Right hindlimb (tissue), 1 donor: ENCODE data around the gene CCDC61.

Experiments used
- DNase-seq: peaks from one replicate; pipeline ENCODE4 v3.0.0-alpha.2; 2018

Gene CCDC61

DNA sequence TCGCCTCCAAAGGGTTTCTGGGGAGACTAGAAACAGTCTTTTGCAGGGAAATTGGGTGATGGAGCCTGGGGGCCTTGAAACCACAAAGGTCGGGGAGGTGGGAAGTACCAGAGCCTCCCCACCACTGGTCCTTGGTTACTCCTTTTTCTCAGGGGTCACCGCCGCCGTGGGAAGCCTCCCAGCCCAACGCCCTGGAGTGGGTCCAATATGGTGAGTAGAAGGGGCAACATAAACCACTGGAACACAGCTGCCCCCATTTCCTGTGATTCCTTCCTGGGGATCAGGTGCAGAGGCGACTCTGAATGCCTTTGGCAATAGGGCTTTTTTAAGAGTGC is 21.8 kb downstream of the CCDC61 start:
- no peak for DNase-seq

DNA sequence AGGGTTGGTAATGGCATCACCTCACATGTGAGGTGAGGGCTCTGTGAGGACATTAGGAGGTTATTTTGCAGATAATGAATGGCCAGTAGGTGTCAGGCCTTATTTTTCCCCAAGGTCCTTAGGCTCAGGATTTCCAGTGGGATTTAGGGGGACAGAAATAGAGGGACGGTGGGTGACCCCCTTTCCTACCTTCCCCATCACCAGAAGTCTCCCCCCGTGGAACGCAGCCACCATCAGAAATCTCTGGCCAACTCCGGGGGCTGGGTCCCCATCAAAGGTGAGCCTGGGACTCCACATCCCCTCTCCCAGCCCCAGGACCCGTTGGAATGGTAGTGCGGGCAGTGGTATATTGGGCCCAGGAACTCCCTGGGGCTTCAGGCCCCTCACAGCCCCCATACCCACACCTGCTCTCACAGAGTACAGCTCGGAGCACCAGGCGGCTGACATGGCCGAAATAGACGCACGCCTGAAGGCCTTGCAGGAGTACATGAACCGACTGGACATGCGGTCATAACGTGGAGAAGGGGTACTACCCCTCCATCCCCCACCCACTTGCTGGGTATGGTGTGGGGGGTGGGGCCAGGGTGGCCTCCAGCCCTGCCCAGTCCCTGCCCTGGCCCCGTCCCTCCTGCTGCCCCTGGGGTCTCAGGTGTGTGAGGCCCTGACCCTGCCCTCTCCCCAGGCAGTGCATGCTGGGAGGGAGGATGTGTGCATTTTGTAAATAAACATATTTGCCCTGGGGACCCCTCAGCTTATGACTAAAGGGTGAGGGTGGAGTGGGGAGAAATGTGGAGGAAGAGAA is 22.8 kb downstream of the CCDC61 start:
- DNase-seq: no peak

DNA sequence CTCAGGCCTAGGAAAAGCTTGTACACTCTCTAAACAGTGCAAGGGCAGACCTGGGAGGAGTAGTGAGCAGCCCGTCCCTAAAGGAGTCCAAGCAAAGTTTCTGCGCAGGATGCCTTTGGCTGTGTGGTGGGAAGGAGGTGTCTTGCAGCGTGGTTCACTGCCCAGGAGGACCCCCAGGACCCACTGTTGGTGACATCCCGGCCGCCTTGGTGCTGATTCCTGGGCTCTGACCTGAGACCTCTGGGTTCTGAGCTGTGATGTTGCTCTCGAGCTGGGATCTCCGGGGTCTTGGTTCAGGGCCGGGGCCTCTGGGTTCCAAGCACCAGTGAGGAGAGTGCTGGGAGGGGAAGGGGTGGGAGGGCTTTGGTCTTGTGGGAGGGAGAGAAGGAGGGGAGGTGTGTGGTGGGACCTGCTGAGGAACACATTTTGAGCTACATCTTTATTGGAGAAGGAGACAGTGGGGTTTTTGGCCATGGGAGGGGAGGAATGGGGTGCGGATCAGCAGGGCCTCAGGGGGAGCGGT is 23.5 kb downstream of the CCDC61 start:
- DNase-seq: no peak

DNA sequence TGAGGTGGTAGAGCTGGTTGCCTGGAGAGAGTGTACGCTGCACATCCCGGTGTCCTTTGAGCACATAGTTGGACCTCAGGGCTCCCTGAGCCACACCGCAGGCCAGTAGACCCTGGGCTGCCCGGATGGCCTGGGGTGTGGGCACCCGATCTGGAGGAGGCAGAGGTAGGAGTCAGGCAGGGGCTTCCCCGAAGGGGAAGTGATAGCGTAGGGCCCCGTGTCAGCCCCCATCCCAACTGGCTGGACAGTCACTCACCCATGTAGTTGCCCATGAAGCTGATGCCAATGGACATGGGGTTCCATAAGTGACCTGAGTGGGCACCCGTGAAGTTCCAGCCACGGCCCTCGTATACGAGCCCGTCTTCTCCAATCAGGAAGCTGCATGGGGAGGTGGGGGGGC is 24.0 kb downstream of the CCDC61 start:
- DNase-seq: no peak

DNA sequence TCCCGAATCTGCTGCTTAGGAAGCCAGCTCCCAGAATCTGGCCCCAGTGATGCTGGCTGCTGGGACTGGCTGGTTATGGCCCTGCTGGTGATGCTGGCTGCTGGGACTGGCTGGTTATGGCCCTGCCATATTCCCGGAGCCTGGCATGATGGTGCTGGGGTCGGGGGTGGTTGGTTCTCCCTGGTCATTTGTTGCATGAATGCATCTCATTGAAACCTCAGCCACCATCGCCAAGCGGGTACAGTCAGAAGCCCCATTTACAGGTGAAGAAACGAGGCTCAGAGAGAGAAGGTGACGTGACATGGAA is 25.5 kb downstream of the CCDC61 start:
- DNase-seq: no peak

DNA sequence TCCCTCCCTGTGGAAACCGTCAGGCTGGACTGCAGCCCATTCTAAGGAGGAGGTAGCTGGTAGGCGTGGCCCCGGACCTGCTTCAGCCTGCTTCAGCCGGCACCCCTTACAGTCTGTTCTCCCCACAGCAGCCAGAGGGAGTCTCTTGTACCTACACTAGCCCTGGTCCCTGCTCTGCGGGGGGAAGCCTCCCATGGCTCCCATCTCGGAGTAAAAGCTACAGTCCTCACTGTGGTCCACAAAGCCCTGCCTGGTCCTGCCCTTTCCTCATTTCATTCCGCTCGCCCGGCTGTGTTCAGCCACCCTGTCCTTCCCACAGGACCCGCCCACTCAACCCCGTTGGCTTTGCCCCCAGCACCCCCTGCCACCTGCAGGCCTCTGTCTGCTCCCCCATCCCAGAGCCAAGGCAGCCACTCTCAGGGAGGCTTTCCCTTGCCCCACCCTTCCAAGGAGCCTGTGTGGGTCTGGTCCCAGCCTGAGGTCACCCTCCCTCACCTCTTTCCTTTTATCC is 26.3 kb downstream of the CCDC61 start:
- DNase-seq: no peak

DNA sequence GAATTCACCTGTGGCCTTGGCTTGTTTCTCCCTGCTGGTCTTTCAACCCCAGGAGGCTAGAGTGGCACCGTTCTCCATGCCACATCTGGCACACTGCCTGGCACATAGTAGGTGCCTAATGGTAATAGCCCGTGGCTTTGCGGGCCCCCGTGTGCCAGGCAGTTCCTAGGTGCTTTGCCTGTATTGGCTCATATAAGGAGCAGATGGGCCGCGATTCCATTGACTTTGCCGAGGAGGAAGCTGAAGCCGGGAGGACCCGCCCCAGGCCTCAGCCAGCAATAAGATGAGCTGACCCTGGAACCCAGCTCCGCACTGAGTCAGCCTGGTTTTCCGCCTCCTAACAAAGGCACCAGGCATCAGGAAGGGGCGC is 26.8 kb downstream of the CCDC61 start:
- DNase-seq: no peak

DNA sequence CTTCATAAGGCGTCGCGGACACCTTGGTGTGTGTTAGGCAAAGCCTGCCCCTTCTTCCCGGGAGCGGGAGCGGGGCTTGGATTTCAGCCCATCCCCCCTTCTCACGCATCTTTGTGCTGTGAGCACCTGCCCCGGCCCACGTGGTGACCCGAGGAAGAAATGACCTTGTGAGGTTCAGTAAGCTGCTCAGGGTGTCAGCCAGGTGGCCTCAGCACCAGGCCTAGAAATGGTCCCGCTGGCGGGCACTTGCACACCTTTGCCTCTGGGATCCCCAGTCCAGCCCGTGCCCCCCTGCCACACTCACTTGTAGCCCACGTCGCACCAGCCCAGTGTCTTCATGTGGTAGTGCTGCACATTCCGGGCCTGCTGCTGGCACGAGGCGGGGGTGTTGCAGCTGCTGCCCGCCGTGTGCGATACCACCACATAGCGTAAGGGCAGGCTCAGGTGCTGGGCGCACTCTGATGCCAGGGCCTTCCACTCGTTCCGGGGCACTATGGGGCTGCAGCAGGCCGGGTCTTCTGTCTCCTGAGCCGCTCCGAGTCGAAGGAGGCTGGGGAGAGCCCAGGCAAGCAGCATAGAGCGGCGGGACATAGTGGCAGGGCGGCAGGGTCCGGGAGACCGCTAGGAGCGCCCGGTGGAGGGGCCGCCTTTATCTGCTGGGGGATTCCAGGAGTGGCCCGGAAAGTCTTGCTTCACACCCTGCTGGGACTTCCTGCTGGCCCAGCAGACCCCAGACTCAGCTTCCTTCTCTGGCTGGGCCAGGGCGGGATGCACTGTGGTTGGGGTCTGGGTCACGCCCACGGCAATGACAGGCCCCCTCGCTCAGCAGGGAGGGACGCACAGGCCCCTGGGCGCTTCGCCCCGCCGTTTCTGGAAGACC is 27.4 kb downstream of the CCDC61 start, which contains the start of gene PGLYRP1:
Gene PGLYRP1 (minus strand): TSS at position 623 of the 880 bp plus-strand sequence. CDS start 32 bp downstream, at position 591.
- DNase-seq: no peak

DNA sequence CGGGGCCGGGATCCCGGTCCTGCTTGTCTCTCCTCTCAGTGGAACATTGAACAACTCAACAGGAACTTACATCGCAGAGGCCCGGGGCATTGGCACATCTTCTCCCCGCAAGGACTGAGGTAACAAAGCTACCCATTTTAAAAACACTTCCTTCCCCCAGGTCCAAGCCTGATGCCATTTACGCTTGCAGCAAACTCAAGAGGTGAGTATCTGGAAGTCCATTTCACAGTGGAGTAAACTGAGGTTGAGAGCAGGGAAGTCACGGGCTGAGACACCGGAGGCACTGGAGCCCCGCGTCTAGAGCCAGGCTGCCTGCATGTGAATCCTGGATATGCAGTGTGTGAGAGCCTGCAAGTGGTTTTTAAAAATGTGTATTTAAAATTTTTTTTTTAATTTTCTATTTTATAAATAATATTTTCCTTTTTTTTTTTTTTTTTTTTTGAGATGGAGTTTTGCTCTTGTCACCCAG is 28.1 kb downstream of the CCDC61 start:
- DNase-seq: no peak

DNA sequence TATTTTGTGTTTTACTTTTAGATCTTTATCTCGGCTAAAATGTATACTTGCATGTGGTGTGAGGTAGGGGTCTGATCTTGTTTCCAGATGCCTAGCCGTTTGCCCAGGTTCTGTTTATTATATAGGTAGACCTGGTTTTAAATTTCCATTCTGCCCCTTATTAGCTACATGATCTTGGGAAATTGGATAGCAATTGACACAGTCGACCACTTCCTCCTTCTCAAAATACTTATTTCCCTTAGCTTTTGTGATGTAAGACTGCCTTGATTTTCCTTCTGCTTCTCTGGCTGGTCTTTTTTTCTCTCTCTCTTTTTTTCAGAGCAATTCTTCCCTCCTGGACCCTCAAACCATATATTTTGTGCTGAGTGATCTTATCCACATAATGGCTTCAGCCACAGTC is 30.6 kb downstream of the CCDC61 start:
- no peak for DNase-seq

DNA sequence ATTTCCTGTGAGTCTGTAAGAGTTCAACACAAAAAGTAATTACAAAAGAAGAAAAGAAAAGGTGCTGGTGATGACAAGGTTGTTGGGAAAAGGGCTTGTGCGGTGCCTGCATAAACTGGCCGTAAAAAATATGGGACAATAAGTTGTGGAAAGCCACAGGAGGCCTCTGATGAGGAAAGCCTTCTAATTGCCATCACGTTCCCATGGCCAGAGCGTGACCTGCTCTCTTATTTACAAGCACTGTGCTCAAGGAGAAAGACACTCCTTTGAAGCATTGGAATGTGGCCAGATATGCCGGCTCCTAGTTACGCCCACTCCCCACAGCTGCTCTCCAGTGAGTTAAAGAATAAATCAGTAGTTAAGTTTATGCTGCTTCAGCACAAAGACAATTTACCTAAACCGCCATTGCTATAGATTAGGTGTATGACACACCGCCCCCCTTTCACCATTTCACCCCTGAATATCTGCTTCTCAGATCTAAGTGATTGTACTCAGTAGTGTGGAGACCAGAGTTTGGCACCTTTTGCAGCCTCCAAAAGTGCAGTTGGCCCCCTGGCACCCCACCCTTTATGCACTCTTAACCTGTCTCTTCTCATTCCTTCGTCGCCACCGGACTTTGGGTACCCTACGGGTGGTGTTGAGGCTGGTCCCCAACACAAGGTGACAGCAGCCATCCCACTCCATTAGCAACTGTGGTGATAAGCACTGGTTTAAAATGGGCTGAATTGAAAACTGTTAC is 35.7 kb downstream of the CCDC61 start:
- no peak for DNase-seq

DNA sequence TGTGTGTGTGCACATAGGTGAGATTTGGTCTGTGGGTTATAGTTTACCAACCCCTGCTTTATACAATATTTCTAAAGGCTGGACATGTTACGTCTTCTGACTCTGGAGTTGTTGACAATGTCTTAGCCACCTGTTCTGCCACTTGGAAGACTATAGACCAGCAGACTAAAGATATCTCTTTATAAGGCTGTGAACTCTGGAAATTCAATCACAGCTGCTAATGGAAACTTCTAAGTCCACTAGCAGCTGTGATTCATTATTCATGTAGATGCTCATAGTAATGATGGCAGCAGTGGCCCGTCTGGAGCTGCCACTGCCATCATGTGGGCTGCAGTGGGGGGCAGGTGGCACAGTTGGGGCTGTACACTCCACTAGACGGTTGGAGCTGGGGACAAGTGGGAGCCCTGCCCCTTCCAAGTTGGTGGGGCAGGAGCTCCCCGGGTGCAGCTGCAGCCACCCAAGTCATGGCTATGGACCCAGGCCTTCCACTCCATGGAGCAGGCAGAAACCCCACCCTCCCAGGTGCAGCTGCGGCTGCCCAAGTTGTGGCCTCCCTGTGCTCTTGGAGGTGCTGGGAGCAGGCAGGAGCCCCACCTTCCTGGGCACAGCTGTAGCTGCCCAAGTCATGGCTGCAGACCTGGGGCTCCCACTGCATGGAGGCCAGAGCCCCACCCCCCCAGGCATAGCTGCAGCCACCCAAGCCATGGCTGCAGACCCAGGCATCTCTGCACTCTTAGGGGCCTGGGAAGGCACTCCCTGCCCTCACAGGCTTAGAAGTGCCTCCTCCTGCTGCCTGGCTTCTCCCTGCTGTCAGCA is 36.7 kb downstream of the CCDC61 start:
- no peak for DNase-seq

DNA sequence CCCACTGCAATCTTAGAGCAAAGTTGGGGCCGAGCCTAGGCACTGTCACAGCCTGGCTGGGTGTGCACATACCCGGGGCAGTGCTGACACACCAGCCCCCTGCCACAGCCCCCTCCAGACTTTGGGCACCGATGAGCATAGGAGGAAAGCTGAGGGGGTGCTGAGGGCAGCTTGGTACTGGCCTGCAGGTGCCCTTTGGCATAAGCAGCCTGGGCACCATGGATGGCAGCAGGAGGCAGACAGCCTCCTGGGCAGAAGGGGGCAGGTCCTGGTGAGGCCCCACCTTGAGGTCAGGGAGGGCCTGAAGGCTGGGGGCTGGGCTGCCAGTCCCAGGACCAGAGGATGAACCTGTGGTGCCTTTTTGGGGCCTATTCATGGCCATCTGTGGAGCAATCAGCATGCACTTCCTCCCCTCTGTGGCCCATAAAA is 37.3 kb downstream of the CCDC61 start:
- no peak for DNase-seq

DNA sequence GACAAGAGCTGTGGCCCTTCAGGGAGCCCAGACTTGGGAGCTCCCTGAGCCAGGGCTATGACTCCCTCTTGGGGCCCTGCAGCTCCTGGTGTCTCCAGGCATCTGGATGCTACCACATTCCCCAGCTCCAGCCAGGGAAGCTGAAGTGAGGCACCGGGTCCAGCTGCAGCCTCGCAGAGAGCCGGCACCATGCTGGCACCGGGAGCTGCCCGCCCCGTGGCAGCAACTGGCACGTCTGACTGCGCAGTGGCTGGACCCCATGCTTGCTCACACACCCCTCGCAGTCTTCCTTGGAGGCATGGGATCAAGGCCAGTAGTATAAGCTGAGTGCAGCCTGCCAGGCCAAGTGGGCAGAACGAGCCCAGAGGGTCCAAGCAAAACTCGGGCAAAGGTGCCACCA is 38.1 kb downstream of the CCDC61 start:
- DNase-seq: no peak

DNA sequence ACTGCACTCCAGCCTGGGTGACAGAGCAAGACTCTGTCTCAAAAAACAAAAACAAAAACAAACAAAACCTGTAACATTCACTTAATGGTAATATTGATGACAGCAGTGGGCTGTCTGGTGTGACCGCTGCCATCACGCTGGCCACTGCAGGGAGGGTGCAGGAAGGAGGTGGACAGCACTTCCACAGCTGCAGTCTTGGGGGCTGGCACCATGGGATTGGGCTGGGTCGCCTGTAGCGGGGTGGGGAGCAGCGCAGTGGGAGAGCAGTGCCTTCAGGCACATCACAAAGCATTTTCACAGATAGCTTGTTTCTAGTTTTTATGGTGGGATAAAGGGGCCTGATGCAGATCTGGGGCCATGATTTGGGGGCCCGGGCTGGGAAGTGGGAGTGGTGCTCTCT is 40.3 kb downstream of the CCDC61 start:
- no peak for DNase-seq

DNA sequence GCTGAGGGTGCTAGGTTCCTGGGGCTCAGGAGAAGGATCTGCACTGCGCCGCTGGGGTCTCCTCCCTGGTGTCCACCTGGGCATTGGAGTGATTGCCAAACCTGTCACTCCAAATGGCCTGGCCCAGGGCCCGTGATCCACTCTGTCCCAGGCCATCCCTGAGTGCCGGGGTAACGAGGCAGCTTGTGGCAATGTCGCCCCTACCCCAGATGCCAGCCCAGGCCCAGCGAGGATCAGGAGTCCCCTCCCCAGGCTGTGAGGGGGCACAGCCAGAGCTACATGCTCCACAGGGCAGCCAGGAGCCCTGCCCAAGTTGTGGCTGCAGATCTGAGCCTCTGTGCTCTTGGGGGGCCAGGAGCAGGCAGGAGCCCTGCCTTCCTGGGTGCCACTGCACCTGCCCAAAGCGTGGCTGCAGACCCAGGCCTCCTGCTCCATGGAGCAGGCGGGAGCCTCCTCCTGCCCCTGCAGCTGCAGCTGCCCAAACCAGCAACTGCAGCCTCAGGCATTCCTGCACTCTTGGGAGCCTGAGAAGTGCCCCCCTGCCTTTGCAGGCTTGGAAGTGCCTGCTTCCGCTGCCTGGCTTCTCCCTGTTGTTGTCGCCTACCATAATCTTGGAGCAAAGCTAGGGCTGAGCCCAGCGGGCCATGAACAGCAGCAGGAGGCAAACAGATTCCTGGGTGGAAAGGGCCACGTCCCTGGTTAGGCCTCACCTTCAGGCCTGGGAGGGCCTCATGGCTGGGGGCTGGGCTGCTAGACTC is 40.9 kb downstream of the CCDC61 start:
- DNase-seq: no peak

DNA sequence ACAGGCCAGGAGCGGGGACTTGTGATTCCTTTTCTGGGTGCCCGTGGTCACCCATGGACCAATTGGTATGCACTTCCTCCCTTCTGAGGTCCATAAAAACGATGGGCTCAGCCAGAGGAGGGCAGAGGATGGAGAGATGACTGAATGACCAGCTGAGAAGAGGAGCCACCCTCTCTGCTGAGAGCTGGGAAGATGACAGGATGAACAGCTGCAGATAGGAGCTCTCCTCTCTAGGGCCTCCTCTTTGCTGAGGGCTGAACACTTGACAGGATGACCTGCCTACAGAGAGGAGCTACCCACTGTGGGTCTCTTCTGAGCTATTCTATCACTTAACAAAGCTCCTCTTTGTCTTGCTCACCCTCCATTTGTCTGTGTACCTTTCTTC is 41.5 kb downstream of the CCDC61 start:
- DNase-seq: no peak

DNA sequence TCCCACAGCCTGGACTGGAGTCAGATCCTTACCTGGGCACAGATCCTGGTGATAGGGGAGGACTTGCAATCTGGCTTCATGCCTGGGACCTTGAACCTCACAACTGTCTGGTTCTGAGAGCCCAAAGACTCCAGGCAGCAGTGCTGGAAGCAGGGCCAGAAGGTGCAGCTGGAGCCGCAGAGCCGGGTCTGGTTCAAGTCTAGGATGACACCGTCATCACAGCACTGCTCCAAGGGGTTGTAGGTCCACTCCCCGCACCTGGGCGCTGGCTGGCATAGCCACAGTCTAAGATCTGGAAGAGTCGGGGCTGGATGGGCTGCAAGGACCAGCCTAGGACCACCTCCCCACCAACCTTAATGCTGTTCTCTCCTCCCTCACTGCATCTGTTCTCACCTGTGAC is 44.9 kb downstream of the CCDC61 start:
- no peak for DNase-seq

DNA sequence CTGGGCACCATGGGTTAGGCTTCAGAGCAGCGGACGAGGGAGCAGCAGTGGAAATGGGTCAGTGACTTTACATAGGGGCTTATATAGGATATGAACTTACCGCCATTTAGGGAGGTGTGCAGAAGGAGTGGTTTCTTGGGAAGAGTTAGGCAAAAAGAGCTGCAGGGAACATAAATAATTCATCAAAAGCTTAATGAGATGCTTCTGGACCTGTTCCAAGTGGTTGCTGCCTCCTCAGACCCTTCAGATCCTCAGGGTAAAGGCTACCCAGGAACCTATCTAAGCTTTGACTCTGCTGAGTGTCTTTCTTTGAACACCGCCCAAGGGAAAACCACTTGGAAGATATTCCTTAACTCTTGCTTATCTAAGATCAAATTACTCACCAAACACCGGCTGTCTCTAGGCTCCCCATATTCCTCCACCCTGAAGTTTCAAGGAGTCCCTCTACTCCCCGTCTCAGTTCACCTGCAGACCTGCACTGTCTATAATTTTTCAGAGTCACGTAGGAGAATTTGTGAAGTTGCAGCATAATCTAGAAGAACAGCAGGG is 45.8 kb downstream of the CCDC61 start, which contains the start of gene IGFL4:
Gene IGFL4 (minus strand): TSS at position 51 of the 549 bp plus-strand sequence. CDS start 40 bp downstream, at position 11.
- DNase-seq: no peak

DNA sequence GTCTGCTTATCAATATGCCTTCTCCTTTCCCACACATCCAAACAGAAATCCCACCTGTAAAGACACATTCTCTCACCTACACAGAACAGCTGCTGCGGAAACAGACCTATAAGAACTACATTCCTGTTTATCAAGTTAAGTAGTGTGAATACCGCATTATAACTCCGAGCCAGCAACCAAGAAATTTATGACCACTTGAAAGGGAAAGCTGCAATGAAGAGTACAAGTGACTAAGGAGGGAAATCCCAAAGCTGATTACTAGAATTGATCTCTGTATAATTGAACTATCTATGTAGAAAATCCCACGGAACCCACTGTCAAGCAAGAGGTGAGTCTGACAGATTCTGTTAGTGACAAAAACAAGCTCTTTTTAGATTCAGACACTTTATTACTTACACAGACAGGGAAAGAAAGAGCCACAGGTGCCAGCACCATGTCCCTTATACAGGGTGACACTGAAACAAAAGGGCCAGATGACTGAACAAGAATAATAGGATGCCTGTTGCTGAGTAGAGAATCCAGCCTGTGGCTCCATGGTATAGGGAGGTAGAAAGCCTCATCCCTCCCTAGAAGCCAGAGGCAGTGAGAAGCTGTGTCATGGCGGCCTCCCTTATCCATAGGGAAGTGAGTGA is 47.1 kb downstream of the CCDC61 start:
- DNase-seq: no peak
